Muscle layer of colon (tissue), 2 donors: Measurements from ENCODE around the gene SEC14L3.

ENCODE experiments used
- H3K27ac ChIP-seq: one replicate; pipeline ENCODE4 v1.7.0; 2013; ENCODE audit warnings: low read depth, mild to moderate bottlenecking, low read length, moderate library complexity
- H3K27me3 ChIP-seq, 2 donors: one replicate each; pipeline ENCODE4 v1.7.0; 2013; ENCODE audit warnings: low read length in 2 of 2, mild to moderate bottlenecking in 2 of 2; ENCODE audit not compliant: insufficient read depth in 2 of 2, control insufficient read depth in 1 of 2
- H3K36me3 ChIP-seq: one replicate; pipeline ENCODE4 v1.7.0; 2013; ENCODE audit warnings: mild to moderate bottlenecking, low read length; ENCODE audit not compliant: insufficient read depth
- H3K4me1 ChIP-seq: one replicate; pipeline ENCODE4 v1.7.0; 2013; ENCODE audit warnings: mild to moderate bottlenecking, low read length; ENCODE audit not compliant: insufficient read depth
- H3K4me3 ChIP-seq, 2 donors: one replicate each; pipeline ENCODE4 v1.7.0; 2013; ENCODE audit warnings: low read length in 2 of 2, low read depth in 1 of 2, mild to moderate bottlenecking in 1 of 2, moderate library complexity in 1 of 2
- H3K9ac ChIP-seq: one replicate; pipeline ENCODE4 v1.7.0; 2013; ENCODE audit warnings: low read length
- H3K9me3 ChIP-seq: one replicate; pipeline ENCODE4 v1.7.0; 2013; ENCODE audit warnings: mild to moderate bottlenecking, low read length
- donor health status: abdominal sarcoma.
- donor health status: Adenocarcinoma of cecum.

The SEC14L3 gene

DNA sequence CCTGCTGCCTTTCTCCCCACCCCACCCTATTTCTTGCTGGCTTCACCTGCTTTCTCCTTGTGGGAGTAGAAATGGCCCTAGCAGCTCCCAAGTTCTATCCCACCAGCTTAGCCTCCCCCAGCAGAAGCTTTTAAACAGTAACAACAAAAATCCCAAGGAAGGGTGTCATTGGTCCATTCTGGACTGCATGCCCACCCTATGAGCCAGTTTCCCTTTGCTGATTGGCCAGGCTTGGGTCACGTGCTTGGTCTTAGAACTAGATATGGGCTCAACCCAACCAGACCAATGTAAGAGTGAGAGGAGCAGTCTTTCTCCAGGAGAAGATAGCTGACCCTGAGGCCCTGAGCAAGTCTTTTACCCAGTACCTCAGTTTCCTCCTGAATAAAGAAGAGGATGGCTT is 43.9 kb downstream of the SEC14L3 start:
- no peaks in the 10 kb centered on the region for H3K27me3 ChIP-seq

DNA sequence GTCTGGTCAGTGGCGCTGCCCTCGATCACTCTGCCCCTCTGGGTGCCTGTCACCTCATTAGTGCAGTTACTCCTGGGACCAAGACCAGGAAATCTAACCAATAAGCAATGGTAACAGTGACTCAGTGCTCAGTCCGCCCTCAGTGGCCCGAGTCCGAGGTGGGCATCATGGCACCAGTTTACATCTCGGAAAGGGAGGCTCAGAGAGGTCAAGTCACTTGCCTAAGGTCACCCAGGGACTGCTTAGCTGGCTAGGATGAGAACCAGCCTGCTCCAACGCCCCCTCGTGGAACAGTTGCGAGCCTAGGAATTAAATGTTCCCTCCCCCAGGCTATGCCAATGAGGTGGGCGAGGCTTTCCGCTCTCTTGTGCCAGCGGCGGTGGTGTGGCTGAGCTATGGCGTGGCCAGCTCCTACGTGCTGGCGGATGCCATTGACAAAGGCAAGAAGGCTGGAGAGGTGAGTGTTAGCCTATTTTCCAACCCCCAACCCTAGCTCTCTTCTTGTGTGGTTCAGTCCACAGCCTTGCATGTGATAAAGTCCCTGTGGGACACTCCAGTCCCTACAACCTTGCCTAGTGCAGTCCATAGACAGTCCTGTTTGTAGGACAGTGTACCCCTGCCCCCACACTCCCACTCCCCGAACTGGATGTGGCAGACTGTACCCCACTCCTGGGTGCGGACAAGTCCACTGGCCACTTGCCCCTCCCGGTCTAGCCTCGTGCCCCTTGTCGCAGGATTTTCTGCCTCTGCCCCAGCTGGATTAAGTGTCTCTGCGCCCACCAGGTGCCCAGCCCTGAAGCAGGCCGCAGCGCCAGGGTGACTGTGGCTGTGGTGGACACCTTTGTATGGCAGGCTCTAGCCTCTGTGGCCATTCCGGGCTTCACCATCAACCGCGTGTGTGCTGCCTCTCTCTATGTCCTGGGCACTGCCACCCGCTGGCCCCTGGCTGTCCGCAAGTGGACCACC is 45.1 kb downstream of the SEC14L3 start:
- Histone ChIP-seq H3K27me3 (no peaks in the 10 kb centered on the region), H3K4me1 (peaks cover 34% of the 10 kb centered on the region), H3K27ac (no peak overlapping the region), H3K4me3 (peak overlapping the region in 1 of 2 donors; percentile 92), H3K36me3 (no peaks in the 10 kb centered on the region), H3K9ac (no peak overlapping the region), H3K9me3 (no peaks in the 10 kb centered on the region)

More for the DNA sequence above, 43.9 kb downstream of the SEC14L3 start:
- H3K9ac ChIP-seq, result no peak overlapping the region
- no peak overlapping the region for H3K27ac ChIP-seq
- H3K9me3 ChIP-seq, result no peaks in the 10 kb centered on the region
- H3K4me3 ChIP-seq, result no peak overlapping the region
- H3K36me3 ChIP-seq, result no peaks in the 10 kb centered on the region
- peaks cover 23% of the 10 kb centered on the region for H3K4me1 ChIP-seq

DNA sequence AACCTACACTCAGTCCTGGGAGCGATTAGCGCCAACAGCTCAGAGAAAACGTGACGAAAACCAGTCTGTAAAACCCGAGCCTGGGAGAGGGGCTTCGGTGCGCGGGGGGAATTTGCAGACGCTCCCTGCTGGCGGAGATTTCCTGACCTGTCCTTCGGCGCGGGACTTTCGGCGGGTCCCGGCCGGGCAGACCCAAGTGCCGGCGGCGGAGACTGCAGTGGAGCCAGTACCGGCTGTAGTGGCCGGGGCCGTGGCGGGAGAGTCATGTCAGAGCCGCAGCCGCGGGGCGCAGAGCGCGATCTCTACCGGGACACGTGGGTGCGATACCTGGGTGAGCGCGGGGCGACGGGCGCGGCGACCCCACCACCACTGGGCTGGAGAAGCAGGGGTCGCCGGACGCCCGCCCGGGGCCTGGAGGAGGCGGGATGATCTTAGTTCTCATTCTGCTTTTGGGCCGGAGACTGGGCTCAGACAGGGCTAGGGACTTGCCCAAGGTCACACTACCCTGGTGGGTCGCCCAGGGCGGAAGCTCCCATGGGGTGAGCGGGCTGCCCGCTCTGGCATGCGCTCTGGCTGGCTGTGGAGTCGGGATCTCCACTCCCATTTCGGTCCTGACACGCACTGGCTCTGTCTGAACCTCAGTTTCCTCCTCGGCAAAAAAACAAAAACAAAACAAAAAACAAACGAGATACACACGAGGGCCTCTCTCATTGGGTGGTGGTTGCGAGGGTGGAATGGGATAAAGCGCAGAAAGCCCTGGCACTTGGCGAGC is 46.0 kb downstream of the SEC14L3 start, which contains the start of gene MTFP1:
MTFP1 (plus strand) TSS at position 153 of the 772 bp plus-strand sequence; CDS start at position 265, 112 bp downstream.
- no peaks in the 10 kb centered on the region for H3K36me3 ChIP-seq
- no peaks in the 10 kb centered on the region for H3K9me3 ChIP-seq
- H3K27me3 ChIP-seq, result no peaks in the 10 kb centered on the region
- H3K27ac ChIP-seq, result peak within 1 kb of the TSS; percentile 92
- peak within 1 kb of the TSS; percentile 25 for H3K9ac ChIP-seq
- peak within 1 kb of the TSS; percentile 36 to 92 for H3K4me3 ChIP-seq
- H3K4me1 ChIP-seq, result peaks cover 34% of the 10 kb centered on the region

DNA sequence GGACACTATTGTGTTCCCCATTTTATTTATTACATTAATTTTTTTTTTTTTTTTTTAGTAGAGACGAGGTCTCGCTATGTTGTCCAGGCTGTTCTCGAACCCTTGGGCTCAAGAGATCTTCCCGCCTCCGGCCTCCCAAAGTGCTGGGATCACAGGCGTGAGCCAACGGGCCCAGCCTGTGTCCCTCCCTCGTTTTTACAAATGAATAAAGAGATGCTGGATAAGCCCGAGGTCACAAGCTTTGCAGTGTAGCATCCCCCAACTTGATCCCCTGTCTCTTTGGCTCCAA is 46.5 kb downstream of the SEC14L3 start:
- H3K27ac ChIP-seq, result no peak overlapping the region
- no peaks in the 10 kb centered on the region for H3K36me3 ChIP-seq
- H3K9ac ChIP-seq, result peak overlapping the region; percentile 25
- H3K4me3 ChIP-seq, result peak overlapping the region; percentile 36 to 92
- no peaks in the 10 kb centered on the region for H3K27me3 ChIP-seq
- H3K9me3 ChIP-seq, result no peaks in the 10 kb centered on the region
- H3K4me1 ChIP-seq, result peaks cover 34% of the 10 kb centered on the region

DNA sequence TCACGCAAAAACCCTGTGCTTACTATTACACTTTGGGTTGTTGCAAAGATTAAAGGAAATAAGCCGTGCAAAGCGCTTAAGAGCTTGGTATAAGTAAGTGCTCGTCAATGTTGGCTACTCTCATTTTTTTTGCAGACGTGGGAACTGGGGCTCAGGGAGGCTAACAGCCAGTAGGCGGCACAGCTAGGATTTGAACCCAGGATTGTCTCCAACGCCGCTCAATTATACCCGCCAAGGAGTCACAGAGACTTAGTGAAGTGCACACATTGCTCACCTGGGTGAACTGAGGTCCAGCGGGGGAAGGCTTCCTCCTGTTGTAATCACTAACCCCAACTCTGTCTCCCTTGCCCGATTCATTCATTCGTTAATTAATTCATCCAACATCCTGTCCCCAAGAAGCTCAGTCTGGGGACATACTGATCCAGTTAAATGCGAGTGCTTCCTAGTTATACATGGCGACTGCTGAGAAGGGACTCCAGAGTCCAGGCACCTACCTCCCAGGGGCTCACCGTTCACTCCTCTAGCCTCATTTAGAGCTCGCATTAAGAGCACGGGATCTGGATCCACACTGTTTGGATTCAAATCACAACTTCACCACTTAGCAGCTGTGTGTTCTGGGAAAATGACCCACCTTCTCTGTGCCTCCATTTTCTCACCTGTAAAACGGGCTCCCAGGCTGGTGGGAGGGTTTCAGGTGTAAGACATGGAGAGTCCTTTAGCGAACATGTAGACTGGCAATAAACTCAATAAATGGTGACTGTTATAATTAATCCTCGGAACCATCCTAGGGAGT is 47.1 kb downstream of the SEC14L3 start:
- peak overlapping the region; percentile 14 for H3K9ac ChIP-seq
- H3K4me1 ChIP-seq, result peaks cover 34% of the 10 kb centered on the region

DNA sequence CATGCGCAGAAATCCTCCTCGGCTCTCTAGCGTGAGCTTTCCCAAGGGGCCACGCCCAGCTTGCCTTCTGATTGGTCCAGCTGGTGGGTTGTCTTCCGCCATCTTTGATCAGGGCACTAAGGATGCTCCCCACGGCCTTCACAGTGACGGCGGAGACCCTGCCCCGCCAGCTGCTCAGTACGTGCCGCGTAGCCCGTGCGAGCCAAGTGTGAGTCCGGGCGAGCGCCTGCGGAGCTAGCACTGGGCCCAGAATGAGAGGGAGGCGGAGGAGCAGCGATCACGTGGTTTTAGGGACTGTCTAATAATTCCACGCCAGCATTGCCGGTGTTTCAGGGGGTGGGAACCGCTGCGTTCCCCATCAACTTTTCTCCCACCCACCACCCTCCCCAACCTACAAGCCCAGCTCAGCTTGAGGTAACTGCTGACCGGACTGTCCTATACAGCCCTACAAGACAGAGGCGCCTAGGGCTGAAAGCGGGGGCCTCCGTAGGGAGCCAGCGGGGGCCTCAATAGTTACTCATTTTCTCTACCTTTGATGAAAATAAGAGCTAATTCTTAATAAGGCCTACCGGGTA is 47.8 kb downstream of the SEC14L3 start:
- peak overlapping the region; percentile 100 for H3K27ac ChIP-seq
- peak overlapping the region; percentile 88 for H3K9ac ChIP-seq
- H3K4me3 ChIP-seq, result peak overlapping the region; percentile 67 to 92
- no peaks in the 10 kb centered on the region for H3K27me3 ChIP-seq
- H3K36me3 ChIP-seq, result no peaks in the 10 kb centered on the region
- no peaks in the 10 kb centered on the region for H3K9me3 ChIP-seq
- H3K4me1 ChIP-seq, result peaks cover 34% of the 10 kb centered on the region

More for the DNA sequence above, 47.1 kb downstream of the SEC14L3 start:
- Histone ChIP-seq H3K4me3 (peak overlapping the region; percentile 67 to 92), H3K36me3 (no peaks in the 10 kb centered on the region), H3K27me3 (no peaks in the 10 kb centered on the region), H3K9me3 (no peaks in the 10 kb centered on the region), H3K27ac (peak overlapping the region; percentile 92)

DNA sequence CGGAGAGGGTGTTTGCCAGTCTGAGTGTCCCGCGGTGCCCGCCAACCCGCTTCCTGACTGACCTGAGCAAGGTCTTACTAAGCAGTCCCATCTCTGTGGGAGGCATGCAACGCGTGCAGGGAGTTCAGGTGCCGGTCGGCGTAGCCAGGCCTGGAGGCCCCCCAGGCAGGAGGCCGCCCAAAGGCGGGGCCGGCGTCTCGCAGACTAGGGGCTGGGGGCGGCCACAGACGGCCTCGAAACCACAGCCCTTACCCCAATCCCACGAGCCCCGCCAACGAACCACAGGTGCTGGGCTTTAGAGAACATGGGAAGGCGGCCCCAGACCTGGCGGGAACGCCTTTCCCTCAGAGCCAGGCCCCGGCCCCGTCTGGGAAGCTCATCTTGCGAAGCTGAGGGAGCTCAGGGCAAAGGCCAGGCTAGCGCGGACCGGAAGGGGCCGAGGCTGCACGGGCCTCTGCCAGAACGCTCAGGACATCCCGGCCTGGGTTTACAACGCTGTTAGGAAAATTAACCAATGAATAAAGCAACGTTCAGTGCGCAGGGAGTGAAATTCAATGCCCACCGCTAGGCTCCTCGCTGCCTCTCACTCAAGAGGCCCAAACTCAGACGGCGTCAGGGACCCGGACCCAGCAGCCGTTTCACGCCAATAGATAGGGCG is 48.4 kb downstream of the SEC14L3 start:
- peaks cover 5% of the 10 kb centered on the region for H3K36me3 ChIP-seq
- peaks cover 34% of the 10 kb centered on the region for H3K4me1 ChIP-seq
- peak overlapping the region; percentile 100 for H3K27ac ChIP-seq
- no peaks in the 10 kb centered on the region for H3K27me3 ChIP-seq
- H3K9ac ChIP-seq, result peak overlapping the region; percentile 88
- H3K4me3 ChIP-seq, result peak overlapping the region; percentile 64 to 92
- H3K9me3 ChIP-seq, result no peaks in the 10 kb centered on the region

DNA sequence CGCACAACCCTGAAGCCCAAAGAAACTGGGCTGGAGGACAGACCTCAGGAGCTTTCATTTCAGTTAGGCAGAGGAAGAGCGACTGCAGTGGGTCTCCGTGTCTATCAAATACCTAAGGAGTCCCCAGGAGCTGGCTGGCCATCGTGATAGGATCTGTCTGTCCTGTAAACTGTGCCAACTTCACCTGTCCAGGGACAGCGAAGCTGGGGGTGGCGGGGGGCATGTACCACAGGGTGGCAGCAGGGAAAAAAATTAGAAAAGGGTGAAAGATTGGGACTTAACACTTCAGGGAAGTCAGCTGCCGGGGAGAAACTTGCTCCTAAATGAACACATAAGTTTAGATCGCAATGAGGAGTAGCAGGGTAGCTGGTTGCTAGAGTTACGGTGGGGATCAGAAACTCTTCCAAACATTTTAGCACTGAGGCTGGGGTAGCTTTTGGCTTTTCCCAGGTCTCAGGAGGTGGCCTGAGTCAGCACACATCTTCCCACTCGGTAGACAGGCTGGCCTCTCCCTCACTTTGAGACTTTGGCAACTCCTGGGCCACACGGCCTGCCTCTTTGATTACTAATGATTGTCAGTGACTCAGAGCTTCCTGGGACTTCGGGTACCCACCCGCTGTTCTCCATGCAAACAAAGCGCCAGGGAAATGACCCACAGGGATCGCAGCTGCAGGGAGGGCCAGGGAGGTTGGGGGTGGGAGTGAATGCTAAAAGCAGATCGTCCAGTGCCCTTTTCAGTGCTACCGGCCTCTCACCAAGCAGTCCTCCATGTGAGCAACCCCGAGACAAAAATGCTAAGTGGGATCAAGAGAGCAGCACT is 49.1 kb downstream of the SEC14L3 start:
- Histone ChIP-seq H3K27me3 (no peaks in the 10 kb centered on the region), H3K4me1 (peaks cover 34% of the 10 kb centered on the region), H3K9me3 (no peaks in the 10 kb centered on the region), H3K36me3 (peaks cover 12% of the 10 kb centered on the region), H3K27ac (peak overlapping the region; percentile 100), H3K4me3 (peak overlapping the region; percentile 64 to 92), H3K9ac (peak overlapping the region; percentile 88)

DNA sequence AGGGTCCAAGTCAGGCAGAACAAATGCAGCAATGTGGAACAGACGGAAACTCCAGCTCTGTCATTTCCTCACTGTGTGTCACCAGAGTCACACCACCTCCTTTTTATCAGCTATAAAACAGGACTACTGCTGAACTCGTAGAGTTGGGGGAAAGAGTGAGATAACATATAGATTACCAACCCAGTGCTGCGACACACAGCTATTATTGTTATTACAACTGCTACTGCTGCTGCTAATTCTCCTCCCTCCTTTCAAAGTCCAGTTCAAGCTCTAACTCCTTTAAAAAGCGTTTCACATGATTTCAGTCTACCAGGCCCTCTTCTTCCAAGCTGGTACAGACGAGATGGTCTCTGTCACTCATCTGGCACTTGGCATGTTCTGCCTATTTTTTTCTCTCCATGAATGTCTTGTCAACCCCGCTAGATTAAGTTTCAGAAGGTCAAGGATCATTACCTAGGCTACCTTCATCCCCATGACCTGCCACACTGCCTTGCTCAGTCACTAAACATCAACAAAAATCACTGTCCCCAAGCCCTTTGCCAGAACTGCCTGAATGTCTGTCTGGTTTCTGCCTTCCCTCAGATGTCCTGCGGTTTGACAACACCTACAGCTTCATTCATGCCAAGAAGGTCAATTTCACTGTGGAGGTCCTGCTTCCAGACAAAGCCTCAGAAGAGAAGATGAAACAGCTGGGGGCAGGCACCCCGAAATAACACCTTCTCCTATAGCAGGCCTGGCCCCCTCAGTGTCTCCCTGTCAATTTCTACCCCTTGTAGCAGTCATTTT is 49.9 kb downstream of the SEC14L3 start:
- H3K4me3 ChIP-seq, result peak overlapping the region in 1 of 2 donors; percentile 92
- H3K27me3 ChIP-seq, result no peaks in the 10 kb centered on the region
- peak overlapping the region; percentile 88 for H3K9ac ChIP-seq
- H3K27ac ChIP-seq, result peak overlapping the region; percentile 100
- peaks cover 34% of the 10 kb centered on the region for H3K4me1 ChIP-seq
- peaks cover 12% of the 10 kb centered on the region for H3K36me3 ChIP-seq
- H3K9me3 ChIP-seq, result no peaks in the 10 kb centered on the region
